Fibroblast of lung (primary cell): ENCODE data around the gene ADCY9.

Experiments
- EZH2 ChIP-seq: IDR thresholded peaks from 2 replicates; pipeline ENCODE4 v1.5.1; 2012; ENCODE audit warnings: low read length, control low read depth, mild to moderate bottlenecking; ENCODE audit errors: missing control alignments
- TF ChIP-seq, protein P1 (sequence below), 2 donors: IDR thresholded peaks in 1 of 2; conservative IDR thresholded peaks in 1 of 2; 1 replicate in 1 of 2; 2 replicates in 1 of 2; pipeline ENCODE4 v1.5.1; 2011 to 2012; ENCODE audit warnings: low read length in 2 of 2, control low read depth in 1 of 2, inconsistent platforms in 1 of 2, low read depth in 1 of 2, mild to moderate bottlenecking in 1 of 2

- TF ChIP-seq, protein P1, sequence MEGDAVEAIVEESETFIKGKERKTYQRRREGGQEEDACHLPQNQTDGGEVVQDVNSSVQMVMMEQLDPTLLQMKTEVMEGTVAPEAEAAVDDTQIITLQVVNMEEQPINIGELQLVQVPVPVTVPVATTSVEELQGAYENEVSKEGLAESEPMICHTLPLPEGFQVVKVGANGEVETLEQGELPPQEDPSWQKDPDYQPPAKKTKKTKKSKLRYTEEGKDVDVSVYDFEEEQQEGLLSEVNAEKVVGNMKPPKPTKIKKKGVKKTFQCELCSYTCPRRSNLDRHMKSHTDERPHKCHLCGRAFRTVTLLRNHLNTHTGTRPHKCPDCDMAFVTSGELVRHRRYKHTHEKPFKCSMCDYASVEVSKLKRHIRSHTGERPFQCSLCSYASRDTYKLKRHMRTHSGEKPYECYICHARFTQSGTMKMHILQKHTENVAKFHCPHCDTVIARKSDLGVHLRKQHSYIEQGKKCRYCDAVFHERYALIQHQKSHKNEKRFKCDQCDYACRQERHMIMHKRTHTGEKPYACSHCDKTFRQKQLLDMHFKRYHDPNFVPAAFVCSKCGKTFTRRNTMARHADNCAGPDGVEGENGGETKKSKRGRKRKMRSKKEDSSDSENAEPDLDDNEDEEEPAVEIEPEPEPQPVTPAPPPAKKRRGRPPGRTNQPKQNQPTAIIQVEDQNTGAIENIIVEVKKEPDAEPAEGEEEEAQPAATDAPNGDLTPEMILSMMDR (conservative IDR thresholded peaks at IDR 0.05 in 1 of 2, IDR thresholded peaks at IDR 0.05 in 1 of 2; ENCODE audit: low read depth in 1 of 2, low read length in 2 of 2): no peak
- TF ChIP-seq EZH2: no peak
These were observed 64.7 kb downstream of the ADCY9 start for GRCh38 chr16:4051591-4051990.
